ENCODE results near the gene SIGLEC9. TPM values are rescaled to one million over a fixed set of nuclear protein-coding genes. Genes with fewer than 3 reads are reported as not detected.

SIGLEC9 gene
- total and polyA plus RNA-seq, 2 donors (not counting 1 experiment from before 2014, with no cell fraction given), result 0.72 TPM; not detected in 1

GRCh38 chr19:51100601-51101000, 24.1 kb upstream of the SIGLEC9 start:
- no peak for DNase-seq
- H3K4me1 Mint-ChIP-seq, result peaks cover 14% of the 10 kb centered on the region
- Histone ChIP-seq H4K20me1 (ENCODE audit: control insufficient read depth, insufficient read depth, low read length, poor library complexity, severe bottlenecking) (peaks cover 53% of the 10 kb centered on the region), H3K4me1 (ENCODE audit: control insufficient read depth in 2 of 2, insufficient read depth in 2 of 2, low read length in 2 of 2) (no peaks in the 10 kb centered on the region), H3K79me2 (ENCODE audit: control insufficient read depth, insufficient read depth, low read length) (peaks cover 36% of the 10 kb centered on the region), H3K4me2 (replicated peaks; ENCODE audit: low read depth, low read length, poor library complexity, severe bottlenecking) (no peak overlapping the region), H3K27ac (ENCODE audit: low read length in 2 of 2) (no peak overlapping the region), H2AFZ (ENCODE audit: insufficient read depth, low read depth, low read length, poor library complexity, severe bottlenecking) (no peak overlapping the region), H3K9me3 (ENCODE audit: control extremely low read depth in 1 of 3, control insufficient read depth in 2 of 3, insufficient read depth in 1 of 3, low read length in 2 of 3) (no peaks in the 10 kb centered on the region), H3K36me3 (replicated peaks in 1 of 2; ENCODE audit: control extremely low read depth in 1 of 2, control insufficient read depth in 1 of 2, extremely low read depth in 1 of 2, insufficient read depth in 2 of 2, low read length in 1 of 2) (peaks cover 11 to 27% of the 10 kb centered on the region in 2 experiments), H3K4me3 (ENCODE audit: control extremely low read depth in 1 of 5, extremely low read depth in 1 of 5, insufficient read depth in 1 of 5, low read depth in 2 of 5, low read length in 4 of 5) (no peak overlapping the region), H3K9ac (ENCODE audit: low read length) (no peak overlapping the region), H3K27me3 (replicated peaks in 1 of 4; ENCODE audit: control extremely low read depth in 1 of 4, control insufficient read depth in 3 of 4, insufficient read depth in 4 of 4, low read length in 3 of 4) (no peaks in the 10 kb centered on the region)
- no peak for ATAC-seq (ENCODE audit: low read depth)
- intact Hi-C loops (cut with micrococcal nuclease), result no loop called here
- POLR2A ChIA-PET, result no interaction called here
- TF ChIP-seq EZH2 (IDR thresholded peaks at IDR 0.05; ENCODE audit: borderline replicate concordance, insufficient read depth, low read depth, low read length, poor library complexity, severe bottlenecking), result no peak
- no peak for TF ChIP-seq CTCF (IDR thresholded peaks at IDR 0.05)
- H3K27me3 Mint-ChIP-seq, result no peaks in the 10 kb centered on the region
- H3K9me3 Mint-ChIP-seq (ENCODE audit: insufficient read depth), result no peaks in the 10 kb centered on the region
- H3K27ac Mint-ChIP-seq, result no peak overlapping the region
- CTCF ChIA-PET, result no interaction called here
- H3K4me3 Mint-ChIP-seq, result no peak overlapping the region
- 20% methylated on average over 1 of the region's 3 CpGs for WGBS (ENCODE audit: insufficient coverage)

- Histone ChIP-seq H3K36me3 (replicated peaks in 1 of 2; ENCODE audit: control extremely low read depth in 1 of 2, control insufficient read depth in 1 of 2, extremely low read depth in 1 of 2, insufficient read depth in 2 of 2, low read length in 1 of 2) (peaks cover 11 to 27% of the 10 kb centered on the region in 2 experiments), H3K4me2 (replicated peaks; ENCODE audit: low read depth, low read length, poor library complexity, severe bottlenecking) (no peak overlapping the region), H3K9me3 (ENCODE audit: control extremely low read depth in 1 of 3, control insufficient read depth in 2 of 3, insufficient read depth in 1 of 3, low read length in 2 of 3) (no peaks in the 10 kb centered on the region), H3K9ac (ENCODE audit: low read length) (no peak overlapping the region), H3K79me2 (ENCODE audit: control insufficient read depth, insufficient read depth, low read length) (peaks cover 43% of the 10 kb centered on the region), H3K27ac (ENCODE audit: low read length in 2 of 2) (no peak overlapping the region), H4K20me1 (ENCODE audit: control insufficient read depth, insufficient read depth, low read length, poor library complexity, severe bottlenecking) (peaks cover 53% of the 10 kb centered on the region), H3K4me1 (ENCODE audit: control insufficient read depth in 2 of 2, insufficient read depth in 2 of 2, low read length in 2 of 2) (no peaks in the 10 kb centered on the region), H3K27me3 (replicated peaks in 1 of 4; ENCODE audit: control extremely low read depth in 1 of 4, control insufficient read depth in 3 of 4, insufficient read depth in 4 of 4, low read length in 3 of 4) (no peaks in the 10 kb centered on the region), H2AFZ (ENCODE audit: insufficient read depth, low read depth, low read length, poor library complexity, severe bottlenecking) (no peak overlapping the region), H3K4me3 (ENCODE audit: control extremely low read depth in 1 of 5, extremely low read depth in 1 of 5, insufficient read depth in 1 of 5, low read depth in 2 of 5, low read length in 4 of 5) (no peak overlapping the region)
- POLR2A ChIA-PET, result interaction anchor here (0.7 kb wide), 1 partner anchor 1168 kb away, joined by 5 read pairs; no protein-coding TSS in a partner anchor
- CTCF ChIA-PET, result no interaction called here
- ATAC-seq (ENCODE audit: low read depth), result no peak
- WGBS (ENCODE audit: insufficient coverage), result no CpG with 5 or more reads among the region's 5 CpGs
- no peak for DNase-seq
- Mint-ChIP-seq H3K4me3 (no peak overlapping the region), H3K9me3 (ENCODE audit: insufficient read depth) (no peaks in the 10 kb centered on the region), H3K4me1 (peaks cover 18% of the 10 kb centered on the region), H3K27me3 (no peaks in the 10 kb centered on the region), H3K27ac (no peak overlapping the region)
- intact Hi-C loops (cut with micrococcal nuclease), result no loop called here
- no peak for TF ChIP-seq CTCF (IDR thresholded peaks at IDR 0.05)
- no peak for TF ChIP-seq EZH2 (IDR thresholded peaks at IDR 0.05; ENCODE audit: borderline replicate concordance, insufficient read depth, low read depth, low read length, poor library complexity, severe bottlenecking)
These were observed 23.4 kb upstream of the SIGLEC9 start for GRCh38 chr19:51101171-51101865.
